Measurements from ENCODE around the gene LZTR1.
"Not testable (repeated sequence)": the region's sequence is repeated elsewhere in the genome, so short reads cannot be mapped to it uniquely, and the experiment has no call there.

The LZTR1 gene

GRCh38 chr22:21032037-21032867, 50.2 kb downstream of the LZTR1 start, which contains the start of gene SLC7A4:
TSS of gene SLC7A4 (minus strand) at chr22:21032561. CDS start at chr22:21031812, 749 bp downstream.
- no peaks in the 10 kb centered on the region for H3K36me3 ChIP-seq (ENCODE audit: insufficient read depth, low read length)
- H3K9ac ChIP-seq (ENCODE audit: insufficient read length), result no peak within 1 kb of the TSS
- TF ChIP-seq POLR2AphosphoS5 (IDR thresholded peaks at IDR 0.05; ENCODE audit: borderline replicate concordance, low read depth, low read length) (no peak), FOXP2 (optimal IDR thresholded peaks at IDR 0.05; ENCODE audit: control extremely low read depth, extremely low read length, insufficient read depth) (no peak), EZH2 (IDR thresholded peaks at IDR 0.05) (no peak)
- no peaks in the 10 kb centered on the region for H3K9me3 ChIP-seq (ENCODE audit: low read depth, low read length)
- no peak within 1 kb of the TSS for H3K4me3 ChIP-seq
- DNase-seq (ENCODE audit: low read depth, low spot score), result no peak
- no peak within 1 kb of the TSS for H3K27ac ChIP-seq

- no peak overlapping the region for H3K27ac ChIP-seq
- H3K9ac ChIP-seq (ENCODE audit: insufficient read length), result no peak overlapping the region
- no peak for TF ChIP-seq POLR2AphosphoS5 (IDR thresholded peaks at IDR 0.05; ENCODE audit: borderline replicate concordance, low read depth, low read length)
- TF ChIP-seq FOXP2 (optimal IDR thresholded peaks at IDR 0.05; ENCODE audit: control extremely low read depth, extremely low read length, insufficient read depth), result no peak
- no peak for TF ChIP-seq EZH2 (IDR thresholded peaks at IDR 0.05)
These were observed 51.0 kb downstream of the LZTR1 start for GRCh38 chr22:21032868-21033688.

DNA sequence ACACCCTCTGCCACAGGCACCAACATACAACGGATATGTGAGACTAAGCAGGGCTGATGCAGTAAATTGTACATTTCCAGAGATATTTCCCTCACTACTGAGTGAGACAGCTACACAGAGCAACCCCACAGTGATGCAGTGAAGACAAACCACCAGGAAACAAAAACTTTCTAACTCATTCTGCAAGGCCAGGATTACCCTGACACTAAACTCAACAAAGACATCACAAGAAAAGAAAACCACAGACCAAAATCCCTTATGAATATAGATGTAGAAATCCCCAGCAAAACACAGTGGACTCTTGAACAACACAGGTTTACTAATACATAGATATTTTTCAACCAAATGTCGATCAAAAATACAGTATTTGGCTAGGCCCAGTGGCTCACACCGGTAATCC, 51.8 kb downstream of the LZTR1 start:
- H3K36me3 ChIP-seq (ENCODE audit: insufficient read depth, low read length), result no peaks in the 10 kb centered on the region
- no peak overlapping the region for H3K9ac ChIP-seq (ENCODE audit: insufficient read length)
- H3K9me3 ChIP-seq (ENCODE audit: low read depth, low read length), result no peaks in the 10 kb centered on the region
- DNase-seq (ENCODE audit: low read depth, low spot score), result no peak
- no peak overlapping the region for H3K4me3 ChIP-seq
- TF ChIP-seq EZH2 (IDR thresholded peaks at IDR 0.05) (no peak), FOXP2 (optimal IDR thresholded peaks at IDR 0.05; ENCODE audit: control extremely low read depth, extremely low read length, insufficient read depth) (no peak), POLR2AphosphoS5 (IDR thresholded peaks at IDR 0.05; ENCODE audit: borderline replicate concordance, low read depth, low read length) (no peak)
- no peak overlapping the region for H3K27ac ChIP-seq

More at GRCh38 chr22:21032868-21033688, 51.0 kb downstream of the LZTR1 start:
- no peaks in the 10 kb centered on the region for H3K9me3 ChIP-seq (ENCODE audit: low read depth, low read length)
- H3K4me3 ChIP-seq, result no peak overlapping the region
- no peak for DNase-seq (ENCODE audit: low read depth, low spot score)
- no peaks in the 10 kb centered on the region for H3K36me3 ChIP-seq (ENCODE audit: insufficient read depth, low read length)

- no peaks in the 10 kb centered on the region for H3K9me3 ChIP-seq (ENCODE audit: low read depth, low read length)
- H3K27ac ChIP-seq, result no peak overlapping the region
- no peak overlapping the region for H3K4me3 ChIP-seq
- H3K36me3 ChIP-seq (ENCODE audit: insufficient read depth, low read length), result no peaks in the 10 kb centered on the region
- DNase-seq (ENCODE audit: low read depth, low spot score), result no peak
- no peak for TF ChIP-seq FOXP2 (optimal IDR thresholded peaks at IDR 0.05; ENCODE audit: control extremely low read depth, extremely low read length, insufficient read depth)
- no peak for TF ChIP-seq POLR2AphosphoS5 (IDR thresholded peaks at IDR 0.05; ENCODE audit: borderline replicate concordance, low read depth, low read length)
- no peak for TF ChIP-seq EZH2 (IDR thresholded peaks at IDR 0.05)
- H3K9ac ChIP-seq (ENCODE audit: insufficient read length), result no peak overlapping the region
These were observed 52.9 kb downstream of the LZTR1 start for GRCh38 chr22:21034989-21035388.

- Histone ChIP-seq H3K4me3 (no peak overlapping the region), H3K36me3 (ENCODE audit: insufficient read depth, low read length) (no peaks in the 10 kb centered on the region), H3K9me3 (ENCODE audit: low read depth, low read length) (no peaks in the 10 kb centered on the region), H3K27ac (no peak overlapping the region), H3K9ac (ENCODE audit: insufficient read length) (no peak overlapping the region)
- no peak for DNase-seq (ENCODE audit: low read depth, low spot score)
- TF ChIP-seq POLR2AphosphoS5 (IDR thresholded peaks at IDR 0.05; ENCODE audit: borderline replicate concordance, low read depth, low read length) (no peak), EZH2 (IDR thresholded peaks at IDR 0.05) (no peak), FOXP2 (optimal IDR thresholded peaks at IDR 0.05; ENCODE audit: control extremely low read depth, extremely low read length, insufficient read depth) (no peak)
These were observed 56.3 kb downstream of the LZTR1 start for GRCh38 chr22:21038405-21038804.

DNA sequence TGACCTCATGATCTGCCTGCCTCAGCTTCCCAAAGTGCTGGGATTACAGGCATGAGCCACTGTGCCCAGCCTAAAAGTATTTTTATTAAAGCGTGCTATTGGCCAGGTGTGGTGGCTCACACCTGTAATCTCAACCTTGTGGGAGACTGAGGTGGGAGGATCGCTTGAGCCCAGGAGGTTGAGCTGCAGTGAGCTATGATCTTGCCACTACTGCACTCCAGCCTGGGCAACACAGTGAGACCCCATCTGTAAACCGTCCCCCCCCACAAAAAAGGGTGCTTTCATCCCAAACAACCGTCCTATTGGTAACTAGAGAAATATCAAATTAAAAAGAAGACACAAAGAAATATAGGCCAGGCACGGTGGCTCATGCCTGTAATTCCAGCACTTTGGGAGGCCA, 57.1 kb downstream of the LZTR1 start:
- not testable (repeated sequence) for H3K36me3 ChIP-seq (ENCODE audit: insufficient read depth, low read length); H3K9ac ChIP-seq (ENCODE audit: insufficient read length); H3K4me3 ChIP-seq; H3K27ac ChIP-seq; DNase-seq (ENCODE audit: low read depth, low spot score); H3K9me3 ChIP-seq (ENCODE audit: low read depth, low read length)

DNA sequence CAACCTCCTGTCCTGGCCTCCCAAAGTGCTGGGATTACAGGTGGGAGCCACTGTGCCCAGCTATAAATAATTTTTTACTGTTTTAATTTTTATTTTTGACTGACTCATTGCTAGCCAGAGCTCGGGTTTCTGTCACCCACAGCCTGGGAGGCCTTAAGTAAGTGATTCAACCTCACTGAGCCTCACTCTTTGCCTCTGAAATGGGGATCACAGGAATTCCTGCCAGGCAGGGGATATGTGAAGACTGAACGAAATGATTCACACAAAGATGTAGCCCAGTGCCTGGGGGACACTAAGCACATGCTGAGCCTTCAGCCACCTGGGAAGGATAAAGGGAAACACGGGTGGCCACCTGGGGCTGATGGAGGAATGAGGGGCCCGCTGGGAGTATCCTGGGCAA, 59.8 kb downstream of the LZTR1 start:
- Histone ChIP-seq H3K27ac (no peak overlapping the region), H3K4me3 (no peak overlapping the region), H3K36me3 (ENCODE audit: insufficient read depth, low read length) (no peaks in the 10 kb centered on the region), H3K9me3 (ENCODE audit: low read depth, low read length) (no peaks in the 10 kb centered on the region), H3K9ac (ENCODE audit: insufficient read length) (no peak overlapping the region)
- DNase-seq (ENCODE audit: low read depth, low spot score), result no peak
- TF ChIP-seq EZH2 (IDR thresholded peaks at IDR 0.05) (no peak), FOXP2 (optimal IDR thresholded peaks at IDR 0.05; ENCODE audit: control extremely low read depth, extremely low read length, insufficient read depth) (no peak), POLR2AphosphoS5 (IDR thresholded peaks at IDR 0.05; ENCODE audit: borderline replicate concordance, low read depth, low read length) (no peak)

DNA sequence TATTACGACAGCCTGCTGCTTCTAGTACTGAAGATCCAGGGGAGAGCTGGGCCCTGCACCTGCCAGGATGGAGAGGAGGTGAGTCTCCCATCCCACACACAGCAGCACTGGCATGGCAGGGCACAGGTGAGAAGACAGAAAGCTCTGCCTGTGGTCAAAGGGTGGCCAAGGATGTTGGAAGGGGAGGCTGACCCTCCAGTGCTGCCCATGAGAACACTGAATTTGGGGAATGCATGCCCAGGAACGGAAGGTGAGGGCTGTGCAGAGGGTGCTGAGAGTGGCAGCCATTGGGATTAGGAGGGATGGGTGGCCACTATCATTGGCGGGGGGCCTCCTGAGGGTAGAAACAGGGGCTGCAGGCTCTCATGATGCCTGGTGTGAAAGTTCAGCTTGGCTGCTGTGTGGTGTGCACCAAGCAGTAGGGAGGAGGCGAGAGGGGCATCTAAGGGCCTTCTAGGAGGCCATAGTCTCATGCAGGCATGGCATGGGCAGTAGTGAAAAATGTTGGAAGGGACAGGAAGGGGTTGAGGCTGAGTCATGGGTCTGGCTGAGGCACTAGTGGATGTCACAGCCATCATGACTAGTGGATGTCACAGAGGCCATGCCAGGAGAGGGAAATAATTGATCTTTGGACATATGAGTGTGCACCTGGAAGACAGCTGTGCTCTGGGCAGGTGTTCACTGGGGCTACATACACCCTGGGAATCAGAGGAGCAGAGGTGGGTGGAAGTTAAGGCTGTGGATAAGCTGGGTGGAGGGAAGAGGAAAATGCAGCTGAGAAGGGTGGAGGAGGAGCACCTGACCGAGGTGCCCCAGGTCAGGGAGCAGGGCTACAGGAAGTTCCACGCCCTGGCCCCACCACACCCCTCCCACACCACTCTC, 61.1 kb downstream of the LZTR1 start:
- H3K36me3 ChIP-seq (ENCODE audit: insufficient read depth, low read length), result no peaks in the 10 kb centered on the region
- no peak overlapping the region for H3K27ac ChIP-seq
- H3K9me3 ChIP-seq (ENCODE audit: low read depth, low read length), result no peaks in the 10 kb centered on the region
- TF ChIP-seq POLR2AphosphoS5 (IDR thresholded peaks at IDR 0.05; ENCODE audit: borderline replicate concordance, low read depth, low read length) (no peak), FOXP2 (optimal IDR thresholded peaks at IDR 0.05; ENCODE audit: control extremely low read depth, extremely low read length, insufficient read depth) (no peak), EZH2 (IDR thresholded peaks at IDR 0.05) (no peak)
- no peak for DNase-seq (ENCODE audit: low read depth, low spot score)
- no peak overlapping the region for H3K4me3 ChIP-seq
- H3K9ac ChIP-seq (ENCODE audit: insufficient read length), result no peak overlapping the region
